ENCODE measurements around the gene MYH9. TPM values are rescaled to one million over a fixed set of nuclear protein-coding genes. Genes with fewer than 3 reads are reported as not detected.
A peak's percentile ranks its signal among the peaks of the same experiment; 100 is the strongest.

MYH9 gene
- total RNA-seq, 2 experiments from 2014 or later: 112 to 223 TPM

GRCh38 chr22:36381513-36382128 lies 6.1 kb downstream of the MYH9 start:
- no TSS peak for BruUV-seq (replicated peaks)
- TF ChIP-seq, protein P1, sequence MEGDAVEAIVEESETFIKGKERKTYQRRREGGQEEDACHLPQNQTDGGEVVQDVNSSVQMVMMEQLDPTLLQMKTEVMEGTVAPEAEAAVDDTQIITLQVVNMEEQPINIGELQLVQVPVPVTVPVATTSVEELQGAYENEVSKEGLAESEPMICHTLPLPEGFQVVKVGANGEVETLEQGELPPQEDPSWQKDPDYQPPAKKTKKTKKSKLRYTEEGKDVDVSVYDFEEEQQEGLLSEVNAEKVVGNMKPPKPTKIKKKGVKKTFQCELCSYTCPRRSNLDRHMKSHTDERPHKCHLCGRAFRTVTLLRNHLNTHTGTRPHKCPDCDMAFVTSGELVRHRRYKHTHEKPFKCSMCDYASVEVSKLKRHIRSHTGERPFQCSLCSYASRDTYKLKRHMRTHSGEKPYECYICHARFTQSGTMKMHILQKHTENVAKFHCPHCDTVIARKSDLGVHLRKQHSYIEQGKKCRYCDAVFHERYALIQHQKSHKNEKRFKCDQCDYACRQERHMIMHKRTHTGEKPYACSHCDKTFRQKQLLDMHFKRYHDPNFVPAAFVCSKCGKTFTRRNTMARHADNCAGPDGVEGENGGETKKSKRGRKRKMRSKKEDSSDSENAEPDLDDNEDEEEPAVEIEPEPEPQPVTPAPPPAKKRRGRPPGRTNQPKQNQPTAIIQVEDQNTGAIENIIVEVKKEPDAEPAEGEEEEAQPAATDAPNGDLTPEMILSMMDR (conservative IDR thresholded peaks at IDR 0.05; ENCODE audit: low read length): no peak
- Histone ChIP-seq H3K9me2 (ENCODE audit: insufficient read depth, low read length) (no peaks in the 10 kb centered on the region), H4K20me1 (ENCODE audit: insufficient read depth, low read length) (peaks cover 22% of the 10 kb centered on the region), H3K79me2 (ENCODE audit: insufficient read depth, low read depth, low read length) (peaks cover 100% of the 10 kb centered on the region), H2AFZ (ENCODE audit: low read length) (no peak overlapping the region), H3K27ac (ENCODE audit: low read depth, low read length, poor library complexity, severe bottlenecking) (peak overlapping the region; percentile 34), H3K9me3 (ENCODE audit: low read length) (peaks cover 8% of the 10 kb centered on the region; the same call in 1 of the 2 replicates), H3K4me1 (ENCODE audit: insufficient read depth, low read length, poor library complexity, severe bottlenecking) (peaks cover 91% of the 10 kb centered on the region), H3K36me3 (ENCODE audit: insufficient read depth, low read length) (peaks cover 70% of the 10 kb centered on the region), H3K4me3 (ENCODE audit: low read depth, low read length, poor library complexity, severe bottlenecking) (peak overlapping the region; percentile 5), H3K4me2 (ENCODE audit: low read length) (peak overlapping the region; percentile 66)
- intact Hi-C loops (cut with micrococcal nuclease; ENCODE audit: unreplicated experiment): no loop called here
- ChIA-PET CTCF (ENCODE audit: unreplicated experiment) (no interaction called here), POLR2A (no interaction called here)
- DNase-seq (ENCODE audit: low spot score): no peak

DNA sequence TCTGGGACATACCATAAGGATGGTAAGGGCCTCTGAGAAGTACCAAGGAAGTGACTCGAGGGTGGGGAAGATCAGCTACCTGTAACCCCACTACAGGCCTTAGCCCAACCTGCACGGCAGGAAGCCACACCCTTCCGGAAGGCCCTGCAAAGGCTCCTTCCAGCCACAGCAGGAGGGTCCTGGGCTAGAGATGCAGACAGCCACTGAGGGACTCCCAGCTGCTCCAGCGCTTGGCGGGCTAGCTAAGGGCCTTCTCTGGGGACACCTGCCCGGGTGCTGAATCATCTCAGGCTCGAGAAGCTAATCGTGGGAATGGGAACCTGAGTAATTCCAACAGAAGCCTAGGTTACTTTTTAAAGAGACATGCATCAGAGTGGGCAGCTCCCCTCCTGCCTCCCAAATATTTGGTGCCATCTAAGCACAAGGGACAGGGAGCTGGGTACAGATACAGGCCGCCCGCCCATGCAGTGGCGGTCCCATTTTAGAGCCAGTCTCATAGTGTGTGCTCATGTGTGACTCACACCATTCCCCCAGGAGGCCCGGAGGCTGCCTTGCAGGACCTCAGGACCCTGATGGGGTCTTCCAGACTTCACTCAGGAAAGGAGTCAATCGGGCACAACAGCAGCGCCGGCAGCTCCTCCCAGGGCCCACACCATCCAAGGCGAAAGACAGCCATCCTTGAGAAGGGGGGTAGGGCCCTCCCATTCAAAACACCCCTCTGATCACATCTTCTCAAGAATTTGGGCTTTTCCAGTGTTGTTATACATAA lies 8.0 kb downstream of the MYH9 start:
- Histone ChIP-seq H3K4me3 (ENCODE audit: low read depth, low read length, poor library complexity, severe bottlenecking) (peak overlapping the region; percentile 22), H4K20me1 (ENCODE audit: insufficient read depth, low read length) (peaks cover 16% of the 10 kb centered on the region), H3K27ac (ENCODE audit: low read depth, low read length, poor library complexity, severe bottlenecking) (peak overlapping the region; percentile 47), H3K9me3 (ENCODE audit: low read length) (peaks cover 8% of the 10 kb centered on the region; the same call in 1 of the 2 replicates), H3K4me2 (ENCODE audit: low read length) (peak overlapping the region; percentile 66), H2AFZ (ENCODE audit: low read length) (no peak overlapping the region), H3K79me2 (ENCODE audit: insufficient read depth, low read depth, low read length) (peaks cover 100% of the 10 kb centered on the region), H3K9me2 (ENCODE audit: insufficient read depth, low read length) (no peaks in the 10 kb centered on the region), H3K4me1 (ENCODE audit: insufficient read depth, low read length, poor library complexity, severe bottlenecking) (peaks cover 83% of the 10 kb centered on the region), H3K36me3 (ENCODE audit: insufficient read depth, low read length) (peaks cover 71% of the 10 kb centered on the region)
- POLR2A ChIA-PET: interaction anchor here (0.9 to 3.2 kb wide), 3 partner anchors 20 to 48 kb away, joined by 3 to 10 read pairs (median 4); no protein-coding TSS in a partner anchor
- TF ChIP-seq, protein P1 (conservative IDR thresholded peaks at IDR 0.05; ENCODE audit: low read length): no peak
- TF ChIP-seq EZH2phosphoT487 (IDR thresholded peaks at IDR 0.05; ENCODE audit: borderline replicate concordance, low read depth, low read length): no peak
- DNase-seq (ENCODE audit: low spot score): no peak
- intact Hi-C loops (cut with micrococcal nuclease; ENCODE audit: unreplicated experiment): no loop called here
- CTCF ChIA-PET (ENCODE audit: unreplicated experiment): no interaction called here
- BruUV-seq (replicated peaks): no TSS peak

GRCh38 chr22:36378869-36379217 lies 8.9 kb downstream of the MYH9 start:
- H3K36me3 ChIP-seq (ENCODE audit: insufficient read depth, low read length): peaks cover 72% of the 10 kb centered on the region
- H3K4me3 ChIP-seq (ENCODE audit: low read depth, low read length, poor library complexity, severe bottlenecking): no peak overlapping the region
- peaks cover 16% of the 10 kb centered on the region for H4K20me1 ChIP-seq (ENCODE audit: insufficient read depth, low read length)
- CTCF ChIA-PET (ENCODE audit: unreplicated experiment): no interaction called here
- H3K4me1 ChIP-seq (ENCODE audit: insufficient read depth, low read length, poor library complexity, severe bottlenecking): peaks cover 74% of the 10 kb centered on the region
- H3K79me2 ChIP-seq (ENCODE audit: insufficient read depth, low read depth, low read length): peaks cover 100% of the 10 kb centered on the region
- peak overlapping the region; percentile 86 for H3K27ac ChIP-seq (ENCODE audit: low read depth, low read length, poor library complexity, severe bottlenecking)
- H3K4me2 ChIP-seq (ENCODE audit: low read length): peak overlapping the region; percentile 85
- no peak for DNase-seq (ENCODE audit: low spot score)
- H3K9me3 ChIP-seq (ENCODE audit: low read length): peaks cover 8% of the 10 kb centered on the region; the same call in 1 of the 2 replicates
- H2AFZ ChIP-seq (ENCODE audit: low read length): no peak overlapping the region
- no peaks in the 10 kb centered on the region for H3K9me2 ChIP-seq (ENCODE audit: insufficient read depth, low read length)
- no TSS peak for BruUV-seq (replicated peaks)
- POLR2A ChIA-PET: interaction anchor here (0.8 to 3.2 kb wide), 4 partner anchors 9 to 27 kb away, joined by 3 to 10 read pairs (median 4); partner anchors contain the start of gene MYH9
- TF ChIP-seq, protein P1 (conservative IDR thresholded peaks at IDR 0.05; ENCODE audit: low read length): no peak
- TF ChIP-seq EZH2phosphoT487 (IDR thresholded peaks at IDR 0.05; ENCODE audit: borderline replicate concordance, low read depth, low read length): no peak
- intact Hi-C loops (cut with micrococcal nuclease; ENCODE audit: unreplicated experiment): no loop called here
